Fibroblast of skin of right biceps (primary cell): ENCODE measurements around the gene NDUFB6.
"Not testable (repeated sequence)": the region's sequence is repeated elsewhere in the genome, so short reads cannot be mapped to it uniquely, and the experiment has no call there.

Experiments used
- DNase-seq: peaks from one replicate; pipeline ENCODE4 v3.0.0-alpha.2; 2013

Gene NDUFB6

DNA sequence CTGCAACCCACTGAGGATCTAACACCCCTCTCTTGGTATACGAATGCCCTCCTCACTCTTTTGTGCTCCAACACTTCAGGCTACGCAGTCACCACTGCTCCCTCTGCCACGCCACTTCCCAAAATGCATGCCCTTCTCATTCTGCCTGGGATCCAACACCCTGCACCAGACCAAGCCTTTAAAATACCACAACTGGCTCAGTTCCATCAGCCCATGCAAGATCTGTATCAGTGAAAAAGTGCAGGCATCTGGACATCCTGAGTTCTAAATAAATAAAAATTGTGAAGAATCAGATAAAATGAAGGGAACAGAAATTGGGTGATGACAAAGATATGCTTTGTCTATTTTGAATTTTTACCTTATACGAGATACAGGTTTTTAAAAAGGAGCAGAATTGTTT, 2.7 kb downstream of the NDUFB6 start:
- DNase-seq = no peak

DNA sequence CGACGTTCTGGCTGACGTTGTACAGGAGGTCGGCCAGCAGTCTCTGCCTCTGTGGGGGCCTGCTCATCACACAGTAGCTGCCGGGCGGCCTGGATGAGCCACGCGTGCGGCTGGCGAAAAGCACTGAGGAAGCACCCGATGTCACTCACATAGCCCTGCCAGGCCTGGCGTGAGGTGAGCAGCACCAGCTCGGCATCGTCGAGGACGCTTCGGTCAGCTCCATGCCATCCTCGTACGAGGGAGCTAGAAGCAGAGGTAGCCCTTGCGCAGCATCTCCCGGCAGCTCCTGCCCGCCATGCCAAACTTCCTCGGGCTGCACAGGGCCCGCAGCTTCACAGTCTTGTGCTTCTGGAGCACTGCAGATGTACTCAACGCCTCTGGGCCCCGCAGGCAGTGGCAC, 6.2 kb downstream of the NDUFB6 start:
- DNase-seq = no peak

DNA sequence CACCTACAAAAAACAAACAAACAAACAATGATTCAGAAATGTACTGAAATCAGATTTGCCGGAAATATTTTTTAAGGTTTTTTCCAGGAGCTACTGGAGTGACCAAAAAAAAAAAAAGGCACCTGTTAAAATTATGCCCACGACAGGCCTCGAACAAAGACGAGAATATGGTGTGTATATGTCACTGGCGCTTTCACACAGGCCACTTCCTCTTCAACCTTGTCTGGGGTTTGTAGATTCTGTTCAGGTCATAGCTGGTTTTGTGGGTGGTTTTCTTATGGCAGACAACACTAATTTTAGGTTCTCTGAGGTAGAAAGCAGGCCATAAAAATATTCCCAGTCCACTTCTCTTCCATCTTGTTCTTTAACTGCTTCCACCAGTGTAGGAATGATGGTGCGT, 7.0 kb downstream of the NDUFB6 start:
- DNase-seq = no peak

DNA sequence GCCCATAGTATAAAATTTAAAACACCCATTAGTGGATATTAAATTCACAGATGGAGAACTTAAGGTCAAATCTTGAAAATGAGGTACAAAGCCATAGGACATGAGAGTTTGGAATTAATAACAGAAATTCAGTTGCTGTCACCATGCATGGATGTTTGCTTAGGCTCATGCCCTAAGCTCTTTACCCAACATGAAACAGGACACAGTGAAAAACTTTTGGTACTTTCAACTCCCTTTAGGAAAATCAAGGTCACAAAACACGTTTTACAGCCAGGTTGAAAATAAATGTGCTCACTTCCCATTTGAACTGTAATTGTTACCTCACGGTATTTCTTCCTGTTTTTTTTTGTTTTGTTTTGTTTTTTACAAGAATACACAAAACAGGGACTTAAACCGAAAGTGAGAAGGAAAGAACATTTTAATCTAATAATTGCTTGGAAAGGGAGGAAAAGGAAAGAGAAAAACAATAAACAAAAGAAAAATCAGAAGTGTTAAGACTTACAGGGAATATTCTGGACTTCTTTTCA, 14.5 kb downstream of the NDUFB6 start:
- DNase-seq = no peak

DNA sequence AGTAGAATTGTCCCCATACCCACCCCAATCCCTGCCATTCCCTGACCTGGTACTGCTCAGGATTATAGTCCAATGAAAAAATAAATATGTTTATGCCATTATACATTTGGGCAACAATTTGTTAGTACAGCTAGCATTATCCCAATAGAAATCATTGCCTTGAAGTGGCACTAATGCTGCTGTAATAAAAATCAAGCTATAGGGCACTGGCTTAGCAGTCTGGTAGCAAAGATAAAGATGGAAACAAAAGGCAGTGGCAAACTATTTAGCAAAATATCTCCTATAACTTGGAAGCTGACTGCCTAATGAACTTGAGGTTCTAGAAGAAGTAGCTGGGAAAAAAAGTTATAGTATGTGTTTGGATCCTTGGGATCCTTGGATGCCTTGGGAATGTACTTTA, 18.4 kb downstream of the NDUFB6 start:
- no peak for DNase-seq

DNA sequence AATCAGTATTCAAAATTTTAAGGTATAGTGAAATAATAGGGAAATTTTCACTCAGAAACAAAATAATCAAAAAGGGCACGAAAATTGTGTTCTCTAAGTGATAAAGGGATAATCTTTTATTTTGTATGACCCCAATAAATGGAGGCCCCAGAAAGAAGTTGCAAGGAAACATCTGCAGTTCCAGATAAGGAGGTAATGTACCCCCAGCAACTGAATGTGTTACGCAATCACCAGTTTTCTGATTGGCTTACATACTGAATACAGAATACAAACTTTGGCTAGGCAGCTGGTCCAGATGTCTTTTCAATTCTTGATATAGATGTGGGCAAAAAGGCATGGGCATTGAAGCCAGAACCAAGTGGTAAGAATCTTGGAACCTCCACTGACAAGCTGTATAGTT, 18.9 kb downstream of the NDUFB6 start:
- DNase-seq = no peak

DNA sequence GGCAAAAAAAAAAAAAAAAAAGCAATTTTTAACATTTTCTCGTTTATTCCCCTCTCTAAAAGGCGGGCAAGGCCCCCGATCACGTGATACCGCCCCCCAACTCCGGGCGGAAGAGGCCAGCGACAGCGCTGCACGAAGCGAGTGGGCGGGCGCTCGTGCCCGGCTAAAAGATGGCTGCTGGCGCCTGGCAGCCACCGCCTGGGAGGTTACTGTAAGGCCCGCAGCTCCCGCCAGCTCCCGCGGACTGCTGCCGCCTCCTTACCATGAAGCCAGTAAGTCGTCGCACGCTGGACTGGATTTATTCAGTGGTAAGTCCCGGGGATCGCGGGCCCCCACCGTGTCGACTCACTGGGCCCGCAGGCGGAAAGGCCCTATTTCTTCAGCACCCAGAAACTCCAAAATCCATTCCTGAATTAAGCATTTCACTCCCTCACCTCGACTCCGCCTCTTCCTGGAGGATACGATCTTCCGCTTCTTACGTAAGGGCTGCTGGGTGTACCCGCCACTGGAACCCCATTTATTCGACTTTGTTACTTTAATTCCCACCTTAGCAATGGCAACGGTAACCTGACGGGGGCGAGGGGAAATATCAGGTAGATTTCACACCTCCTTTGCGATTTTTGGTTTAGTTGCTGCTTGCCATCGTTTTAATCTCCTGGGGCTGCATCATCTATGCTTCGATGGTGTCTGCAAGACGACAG, 20.6 kb downstream of the NDUFB6 start, which contains the start of the genes SMIM27 and TOPORS:
Gene SMIM27 (plus strand): TSS at position 156 of the 701 bp plus-strand sequence. CDS start 108 bp downstream, at position 264.
Gene TOPORS (minus strand): TSS at position 415 of the 701 bp plus-strand sequence. CDS start 150 bp downstream, at position 265.
- peak; percentile 90 for DNase-seq

DNA sequence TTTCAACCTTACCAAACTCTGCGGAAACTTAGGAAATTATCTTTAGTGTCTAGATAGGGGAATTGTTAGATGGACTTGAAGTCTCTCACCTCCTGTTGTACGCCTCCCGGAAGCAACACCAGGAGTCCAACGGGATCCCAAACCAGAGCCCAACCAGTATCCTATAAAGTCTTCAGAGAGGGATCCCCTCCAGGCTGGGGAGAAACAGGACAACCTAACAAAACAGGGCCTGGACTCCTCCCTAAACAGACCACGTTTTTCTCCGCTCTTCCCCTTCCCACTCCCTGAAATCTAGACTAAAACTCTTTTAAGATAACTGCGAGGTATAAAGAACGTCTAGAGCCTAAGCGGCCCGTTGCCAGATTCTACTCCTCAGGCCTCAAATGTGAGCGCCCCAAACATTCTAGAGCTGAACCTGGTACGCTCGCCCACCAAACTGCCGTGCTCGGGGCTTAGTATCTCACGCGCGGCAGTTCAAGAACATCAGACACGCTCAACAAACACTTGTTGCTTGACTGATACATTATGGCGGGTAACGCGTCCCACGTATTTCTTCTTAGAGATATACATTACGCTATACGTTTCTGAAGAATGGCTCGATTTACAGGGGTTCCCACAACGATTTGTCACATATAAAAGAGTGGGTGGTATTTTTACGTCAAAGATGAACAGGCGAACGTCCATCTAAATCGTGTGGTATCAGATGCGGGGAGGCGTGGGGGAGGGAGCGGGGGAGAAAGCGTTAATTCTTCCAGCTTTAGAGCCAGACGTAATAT, 21.5 kb downstream of the NDUFB6 start:
- DNase-seq = peak; percentile 61

DNA sequence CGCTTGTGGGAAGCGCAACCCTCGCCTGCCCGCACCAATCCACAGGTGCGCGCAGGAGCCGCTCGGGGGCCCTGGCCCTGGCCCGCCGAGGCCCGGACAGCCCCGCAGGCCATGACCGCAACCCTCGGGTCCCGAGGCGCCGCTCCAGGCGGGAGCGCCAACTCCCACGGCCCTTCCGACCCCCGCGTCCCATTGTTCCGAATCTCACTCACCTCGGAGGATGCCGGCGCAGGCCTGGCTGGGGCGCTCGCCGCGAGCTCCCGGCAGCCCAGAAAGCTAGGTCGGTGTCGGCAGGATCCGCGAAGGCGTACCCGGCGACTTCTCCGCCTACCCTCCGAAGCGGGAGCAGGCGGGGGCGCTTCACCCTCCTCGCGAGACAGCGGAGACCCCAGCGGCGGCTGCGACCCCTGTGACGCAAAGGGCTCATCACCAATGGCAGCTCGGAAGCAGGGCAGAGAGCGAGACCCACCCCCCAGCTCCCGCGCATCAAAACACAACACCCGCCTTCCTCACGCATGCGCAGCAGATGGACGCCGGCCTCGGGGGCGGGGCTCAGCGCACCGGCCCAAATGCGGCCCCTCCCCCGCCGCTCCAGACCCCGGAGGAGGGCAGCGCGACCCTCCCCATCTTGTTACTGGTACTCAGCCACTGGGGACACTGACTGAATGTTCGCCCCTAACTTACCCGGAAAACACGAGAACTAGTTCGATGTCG, 22.2 kb downstream of the NDUFB6 start:
- peak; percentile 93 for DNase-seq

DNA sequence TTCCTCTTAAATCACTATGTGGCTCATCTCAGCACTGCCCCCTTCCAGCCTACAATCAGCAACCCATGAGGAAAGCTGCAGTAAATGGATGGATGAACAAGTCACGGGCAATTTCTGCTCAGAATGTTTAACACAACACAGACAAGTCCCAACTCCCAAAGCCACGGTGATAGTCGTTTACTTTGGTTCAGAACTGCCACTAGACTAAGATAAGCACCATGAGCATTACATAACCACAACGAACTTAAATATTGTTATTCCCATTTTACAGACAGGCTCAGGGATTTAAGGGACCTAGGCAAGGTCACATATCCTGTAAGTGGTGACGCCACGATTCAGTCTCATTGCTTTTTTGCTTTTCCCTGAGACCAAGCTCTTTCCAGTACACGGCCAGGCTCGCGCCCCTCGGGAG, 22.8 kb downstream of the NDUFB6 start:
- no peak for DNase-seq

DNA sequence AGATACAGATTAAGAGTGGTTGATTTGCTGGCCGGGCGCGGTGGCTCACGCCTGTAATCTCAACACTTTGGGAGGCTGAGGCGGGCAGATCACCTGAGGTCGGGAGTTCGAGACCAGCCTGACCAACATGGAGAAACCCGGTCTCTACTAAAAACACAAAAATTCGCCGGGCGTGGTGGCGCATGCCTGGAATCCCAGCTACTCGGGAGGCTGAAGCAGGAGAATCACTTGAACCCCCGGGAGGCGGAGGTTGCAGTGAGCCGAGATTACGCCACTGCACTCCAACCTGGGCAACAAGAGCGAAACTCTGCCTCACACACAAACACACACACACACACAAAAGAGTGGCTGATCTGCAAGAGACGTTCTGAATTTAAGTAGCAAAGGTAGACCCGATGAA, 24.7 kb downstream of the NDUFB6 start:
- not testable (repeated sequence) for DNase-seq

DNA sequence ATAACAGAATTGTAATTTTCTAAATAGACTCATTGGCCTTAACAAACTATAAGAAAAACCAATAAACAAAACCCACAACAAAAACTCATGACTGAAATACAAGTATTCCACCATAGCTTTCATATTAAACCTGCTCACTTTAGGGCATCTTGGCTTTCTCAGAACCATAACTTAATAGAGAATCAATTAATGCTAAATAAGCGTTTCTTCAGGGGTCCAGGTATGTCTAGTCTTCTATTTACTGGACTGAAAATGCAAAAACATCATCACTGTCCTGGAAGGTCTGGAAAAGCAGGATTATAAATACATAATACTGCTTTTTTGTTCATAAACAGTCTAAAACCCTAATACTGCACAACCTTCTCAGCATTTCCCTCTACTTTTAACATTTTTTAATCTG, 27.1 kb downstream of the NDUFB6 start:
- no peak for DNase-seq

DNA sequence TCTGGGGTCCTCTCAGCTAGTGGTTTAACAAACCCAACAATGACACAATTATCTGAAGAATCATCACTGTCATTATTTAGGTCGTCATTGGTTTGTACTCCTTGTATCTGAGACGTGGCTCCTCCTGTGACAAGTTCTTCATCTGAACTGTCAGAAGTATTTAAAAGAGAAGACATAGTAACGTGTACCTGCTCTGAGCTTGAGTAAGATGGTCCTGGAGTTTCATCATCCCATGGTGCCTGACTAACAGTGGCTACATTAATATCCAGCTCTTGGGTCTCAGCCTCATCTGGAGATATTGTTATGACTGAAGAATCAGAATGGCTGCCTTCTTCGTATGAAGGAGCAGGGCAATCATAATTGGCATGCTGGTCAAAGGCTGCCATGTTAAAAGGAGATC, 29.9 kb downstream of the NDUFB6 start:
- DNase-seq = no peak

DNA sequence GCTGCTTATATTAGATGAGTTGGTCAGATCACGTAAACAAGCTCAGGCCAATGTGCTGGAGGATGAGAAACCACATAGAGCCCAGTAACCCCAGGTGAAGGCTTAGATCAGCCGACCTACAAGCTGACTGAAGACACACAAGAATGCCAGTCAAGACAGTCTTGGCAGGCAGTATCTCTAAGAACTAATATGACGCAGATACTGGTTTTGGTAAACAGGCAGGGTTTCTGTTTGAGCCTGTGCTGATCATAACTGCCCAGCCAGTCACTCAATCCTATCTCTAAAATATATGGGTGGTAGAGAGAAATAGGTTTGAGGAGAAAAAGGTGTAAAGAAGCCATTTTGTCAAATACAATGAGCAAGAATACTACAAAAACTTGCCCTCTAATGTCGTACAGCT, 39.1 kb downstream of the NDUFB6 start:
- no peak for DNase-seq

DNA sequence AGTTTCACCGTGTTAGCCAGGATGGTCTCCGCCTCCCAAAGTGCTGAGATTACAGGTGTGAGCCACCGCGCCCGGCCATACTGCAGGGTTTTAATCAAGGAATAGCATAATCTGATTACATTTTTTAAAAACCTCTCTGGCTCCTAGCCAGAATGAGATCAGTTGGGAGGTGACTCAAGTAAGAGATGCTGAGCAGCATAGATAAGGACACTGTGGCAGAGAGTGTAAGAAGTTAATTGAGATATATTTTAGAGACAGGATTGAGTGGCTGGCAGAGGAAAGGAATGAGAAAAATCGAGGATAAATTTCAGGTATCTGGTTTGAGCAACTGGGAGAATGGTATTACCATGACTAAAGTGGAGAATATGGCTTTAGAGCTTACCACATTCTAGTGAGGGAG, 39.6 kb downstream of the NDUFB6 start:
- no peak for DNase-seq

DNA sequence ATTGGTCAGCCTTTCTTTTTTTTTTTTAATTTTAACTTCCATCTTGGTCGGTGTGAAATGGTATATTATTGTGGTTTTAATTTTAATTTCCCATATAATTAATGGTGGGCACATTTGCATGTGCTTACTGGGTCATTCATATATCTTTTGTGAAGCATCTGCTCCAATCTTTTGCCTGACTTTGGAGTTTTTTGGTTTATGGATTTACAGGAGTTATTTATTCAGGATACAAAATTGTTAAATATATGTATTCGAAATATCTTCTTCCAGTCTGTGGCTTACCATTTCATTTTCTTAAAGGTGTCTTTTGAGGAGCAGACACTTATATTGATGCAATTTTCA, 46.3 kb downstream of the NDUFB6 start:
- DNase-seq = no peak

DNA sequence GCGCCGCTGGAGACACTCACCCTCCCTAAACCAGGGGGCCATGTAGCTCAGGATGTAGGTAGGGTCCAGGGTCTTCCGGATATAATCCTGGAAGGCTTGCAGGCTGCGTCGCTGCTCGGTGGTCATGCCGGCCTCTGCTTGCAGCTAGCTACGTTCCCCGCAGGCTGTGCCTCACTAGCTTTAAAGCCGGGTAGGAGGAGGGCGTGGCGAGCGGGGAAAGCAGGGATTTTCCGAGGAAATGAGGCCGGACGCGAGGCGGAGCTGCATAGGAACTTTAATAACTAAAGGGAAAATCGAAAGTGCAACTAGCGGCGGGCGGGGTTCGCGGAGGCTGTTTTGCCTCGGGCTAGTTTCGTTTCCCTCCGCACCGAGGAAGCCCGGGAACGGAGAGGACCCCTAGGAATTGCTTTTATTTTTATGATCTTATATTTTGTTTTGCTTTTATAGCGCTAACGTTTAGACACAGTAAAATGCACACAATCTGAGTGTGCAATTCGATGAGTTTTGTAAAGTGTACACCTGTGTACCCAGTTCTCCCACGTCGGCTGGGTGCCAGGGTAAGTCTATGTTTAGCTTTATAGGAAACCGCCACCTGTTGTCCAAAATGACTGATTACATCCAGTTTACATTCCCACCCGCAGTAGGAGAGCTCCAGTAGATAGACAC, 46.8 kb downstream of the NDUFB6 start, which contains the start of gene RIGI:
Gene RIGI (minus strand): TSS at position 156 of the 666 bp plus-strand sequence. CDS start 30 bp downstream, at position 126.
- DNase-seq = peak; percentile 90

DNA sequence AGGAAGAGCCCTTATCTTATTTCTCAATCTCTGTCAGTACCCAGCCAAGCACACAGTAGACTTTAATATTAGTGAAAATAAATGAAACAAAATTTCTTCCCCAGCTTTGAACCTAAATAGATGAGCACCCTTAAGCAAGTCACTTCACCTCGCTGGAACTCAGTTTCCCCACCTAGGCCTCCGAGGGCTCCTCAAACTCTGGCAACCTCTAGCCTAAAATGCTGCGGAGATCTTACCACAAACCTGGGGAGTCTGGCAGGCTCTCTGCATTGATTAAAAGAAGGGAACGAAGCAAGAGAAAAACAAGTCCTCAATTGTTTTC, 47.3 kb downstream of the NDUFB6 start:
- no peak for DNase-seq

DNA sequence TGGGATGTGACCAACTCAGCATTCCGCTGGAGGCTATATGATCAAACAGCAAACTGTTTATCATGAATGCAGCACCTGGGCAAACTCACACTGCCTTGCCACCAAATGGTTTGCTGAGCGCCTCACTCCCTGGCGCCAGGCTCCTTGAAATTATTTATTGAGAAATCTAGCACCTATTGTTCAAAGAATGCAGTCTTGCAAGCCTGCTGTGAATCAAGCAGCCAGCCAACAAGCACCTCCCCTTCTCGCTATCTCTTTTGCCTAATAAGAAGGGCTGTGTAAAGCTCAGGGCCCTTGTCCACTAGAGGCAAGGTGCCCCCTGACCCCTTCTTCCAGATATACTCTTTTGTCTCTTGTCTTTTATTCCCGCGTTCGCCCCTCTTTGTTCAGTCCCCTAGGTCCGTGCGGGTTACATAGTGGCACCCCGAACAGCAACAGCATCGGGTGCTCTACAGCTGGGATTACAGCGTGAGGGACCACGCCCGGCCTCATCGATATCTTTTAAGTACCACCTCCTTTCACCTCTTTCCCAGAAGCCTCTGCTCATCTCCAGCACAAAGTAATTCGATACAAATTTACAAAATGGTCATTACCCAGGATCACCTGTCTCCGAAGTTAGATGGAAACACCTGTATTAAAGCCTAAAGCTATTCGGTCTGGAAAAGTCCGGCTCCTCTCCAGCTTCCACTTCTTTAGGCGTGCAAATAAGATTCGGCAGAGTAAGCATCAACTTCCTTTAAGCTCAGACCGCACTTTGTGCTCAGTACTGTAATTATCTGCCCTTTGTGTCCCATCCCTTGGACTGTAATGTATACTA, 47.9 kb downstream of the NDUFB6 start:
- DNase-seq = no peak

DNA sequence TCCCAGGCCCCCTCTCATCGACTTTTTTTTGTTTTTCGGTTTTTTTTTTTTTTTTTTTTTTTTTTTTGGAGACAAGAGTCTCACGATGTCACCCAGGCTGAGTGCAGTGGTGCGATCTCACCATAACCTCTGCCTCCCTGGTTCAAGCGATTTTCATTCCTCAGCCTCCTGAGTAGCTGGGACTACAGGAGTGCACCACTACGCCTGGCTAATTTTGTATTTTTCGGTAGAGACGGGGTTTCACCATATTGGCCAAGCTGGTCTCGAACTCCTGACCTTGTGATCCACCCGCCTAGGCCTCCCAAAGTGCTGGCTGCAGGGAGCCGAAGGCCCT, 48.4 kb downstream of the NDUFB6 start:
- not testable (repeated sequence) for DNase-seq

DNA sequence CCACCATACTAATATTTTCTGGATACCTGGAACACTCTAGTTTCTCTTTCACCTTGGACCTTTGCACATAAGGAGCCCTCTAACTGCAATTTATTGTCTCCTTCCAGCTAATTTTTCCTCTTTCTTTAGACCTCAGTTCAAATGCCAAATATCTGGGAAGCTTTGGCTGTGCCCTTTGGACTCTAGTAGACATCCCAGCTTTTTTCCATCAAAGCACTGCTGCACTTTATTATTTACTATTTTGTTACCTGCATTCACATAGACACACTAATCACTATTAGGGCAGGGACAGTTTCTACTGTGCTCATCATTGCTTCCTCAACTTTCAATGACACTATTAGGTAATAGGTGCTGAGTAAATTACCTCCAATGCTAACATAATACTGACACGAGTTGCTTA, 49.0 kb downstream of the NDUFB6 start:
- DNase-seq = no peak

DNA sequence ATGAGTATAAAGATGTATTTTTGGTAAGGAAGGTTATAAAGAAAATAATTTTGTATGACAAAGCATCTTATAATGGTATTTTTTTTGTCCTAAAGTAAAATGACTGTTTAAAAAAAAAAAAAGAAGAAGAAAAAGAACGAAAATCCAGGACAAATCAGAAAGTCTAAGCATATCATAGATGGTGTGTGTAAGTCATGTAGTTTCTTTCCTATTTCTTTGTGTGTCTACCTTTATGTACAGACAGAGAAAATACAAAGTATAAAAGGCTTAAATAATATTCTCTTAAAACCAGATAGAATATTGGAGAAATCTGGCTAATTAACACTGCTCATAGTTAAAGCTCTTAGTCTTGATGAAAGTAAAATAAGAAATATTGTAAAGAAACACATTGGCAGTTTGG, 54.7 kb downstream of the NDUFB6 start:
- no peak for DNase-seq
